Measurements from ENCODE around the gene HIPK2. TPM values are rescaled to one million over a fixed set of nuclear protein-coding genes. Genes with fewer than 3 reads are reported as not detected.
A peak's percentile ranks its signal among the peaks of the same experiment; 100 is the strongest.

Gene HIPK2
- total and polyA plus RNA-seq, 12 donors: 19.7 to 203 (median 127) TPM

- DNase-seq (no peak), ATAC-seq (no peak)
- TF ChIP-seq CTCF (IDR thresholded peaks at IDR 0.05): no peak
- Histone ChIP-seq H3K4me1 (no peaks in the 10 kb centered on the region), H3K9me3 (no peaks in the 10 kb centered on the region), H3K27ac (no peak overlapping the region), H3K4me3 (no peak overlapping the region), H3K27me3 (no peaks in the 10 kb centered on the region), H3K36me3 (no peaks in the 10 kb centered on the region)
- intact Hi-C loops (cut with DNase I): no loop called here
- WGBS, 2 donors: 90 to 91% methylated on average over 5 of the region's 5 CpGs
These were observed 229.3 kb downstream of the HIPK2 start for GRCh38 chr7:139548302-139549028.

- Histone ChIP-seq H3K27ac (no peak overlapping the region), H3K27me3 (peaks cover 0 to 13% (median 0%) of the 10 kb centered on the region in 7 donors), H3K4me3 (no peak overlapping the region), H3K36me3 (no peaks in the 10 kb centered on the region), H3K4me1 (no peaks in the 10 kb centered on the region), H3K9me3 (no peaks in the 10 kb centered on the region)
- ATAC-seq: no peak
- 90 to 93% methylated on average over 11 of the region's 11 CpGs for WGBS, 2 donors
- no peak for TF ChIP-seq CTCF (IDR thresholded peaks at IDR 0.05)
- intact Hi-C loops (cut with DNase I): no loop called here
- DNase-seq: no peak
These were observed 233.2 kb downstream of the HIPK2 start for GRCh38 chr7:139544645-139545044.

GRCh38 chr7:139543801-139544603 is 233.8 kb downstream of the HIPK2 start:
- Histone ChIP-seq H3K9me3 (no peaks in the 10 kb centered on the region), H3K36me3 (no peaks in the 10 kb centered on the region), H3K27me3 (peaks cover 0 to 13% (median 0%) of the 10 kb centered on the region in 7 donors), H3K4me1 (no peaks in the 10 kb centered on the region), H3K4me3 (no peak overlapping the region), H3K27ac (no peak overlapping the region)
- DNase-seq: no peak
- intact Hi-C loops (cut with DNase I): no loop called here
- 89 to 91% methylated on average over 18 of the region's 18 CpGs for WGBS, 2 donors
- no peak for TF ChIP-seq CTCF (IDR thresholded peaks at IDR 0.05)
- ATAC-seq: peak in 1 of 8 donors; percentile 28

GRCh38 chr7:139542308-139543151 is 235.3 kb downstream of the HIPK2 start:
- DNase-seq (no peak), ATAC-seq (peak in 1 of 8 donors; percentile 14)
- H3K4me3 ChIP-seq: no peak overlapping the region
- H3K27ac ChIP-seq: no peak overlapping the region
- peaks cover 0 to 13% (median 0%) of the 10 kb centered on the region in 7 donors for H3K27me3 ChIP-seq
- TF ChIP-seq CTCF (IDR thresholded peaks at IDR 0.05): no peak
- H3K4me1 ChIP-seq: no peaks in the 10 kb centered on the region
- no peaks in the 10 kb centered on the region for H3K9me3 ChIP-seq
- intact Hi-C loops (cut with DNase I): no loop called here
- no peaks in the 10 kb centered on the region for H3K36me3 ChIP-seq
- WGBS, 2 donors: 93 to 94% methylated on average over 28 of the region's 28 CpGs
